Measurements from ENCODE around the gene NLRC3. TPM values are rescaled to one million over a fixed set of nuclear protein-coding genes. Genes with fewer than 3 reads are reported as not detected.

The NLRC3 gene
- total RNA-seq: 0.05 to 0.24 TPM (median 0.12 TPM) in 3 replicates
- long read RNA-seq, partial matches to known transcripts: 0 of 1 reads
- long read RNA-seq, other reads (novel, unspliced or antisense): 1 of 1 reads

- TF ChIP-seq CTCF (IDR thresholded peaks at IDR 0.05): no peak
- no peaks in the 10 kb centered on the region for H3K36me3 Mint-ChIP-seq (ENCODE audit: low read depth)
- no peak within 1 kb of the TSS for H3K27ac Mint-ChIP-seq (ENCODE audit: unreplicated experiment)
- no peaks in the 10 kb centered on the region for H3K27me3 Mint-ChIP-seq (ENCODE audit: low read depth)
- H3K9me3 Mint-ChIP-seq (ENCODE audit: low read depth): no peaks in the 10 kb centered on the region
- H3K4me1 Mint-ChIP-seq (ENCODE audit: low read depth): peaks cover 12% of the 10 kb centered on the region
- H3K4me3 Mint-ChIP-seq (ENCODE audit: unreplicated experiment): no peak within 1 kb of the TSS
- no peak for DNase-seq (ENCODE audit: low spot score)
Observed at GRCh38 chr16:3577302-3577752, at the start of gene NLRC3. NLRC3 (minus strand) TSS chr16:3577403; CDS start chr16:3565036, 12,367 bp downstream.

- no peak overlapping the region for H3K4me3 Mint-ChIP-seq (ENCODE audit: unreplicated experiment)
- H3K27ac Mint-ChIP-seq (ENCODE audit: unreplicated experiment): no peak overlapping the region
- no peaks in the 10 kb centered on the region for H3K36me3 Mint-ChIP-seq (ENCODE audit: low read depth)
- no peaks in the 10 kb centered on the region for H3K4me1 Mint-ChIP-seq (ENCODE audit: low read depth)
- no peak for DNase-seq (ENCODE audit: low spot score)
- H3K9me3 Mint-ChIP-seq (ENCODE audit: low read depth): no peaks in the 10 kb centered on the region
- peak; percentile 21 for TF ChIP-seq CTCF (IDR thresholded peaks at IDR 0.05)
- no peaks in the 10 kb centered on the region for H3K27me3 Mint-ChIP-seq (ENCODE audit: low read depth)
Observed at GRCh38 chr16:3625911-3626732, 48.9 kb upstream of the NLRC3 start.

GRCh38 chr16:3625331-3625730 lies 48.1 kb upstream of the NLRC3 start:
- no peak for TF ChIP-seq CTCF (IDR thresholded peaks at IDR 0.05)
- H3K9me3 Mint-ChIP-seq (ENCODE audit: low read depth): no peaks in the 10 kb centered on the region

GRCh38 chr16:3623642-3624041 lies 46.4 kb upstream of the NLRC3 start:
- no peak for DNase-seq (ENCODE audit: low spot score)
- Mint-ChIP-seq H3K4me1 (ENCODE audit: low read depth) (no peaks in the 10 kb centered on the region), H3K27me3 (ENCODE audit: low read depth) (no peaks in the 10 kb centered on the region), H3K4me3 (ENCODE audit: unreplicated experiment) (no peak overlapping the region), H3K27ac (ENCODE audit: unreplicated experiment) (no peak overlapping the region), H3K9me3 (ENCODE audit: low read depth) (no peaks in the 10 kb centered on the region), H3K36me3 (ENCODE audit: low read depth) (no peaks in the 10 kb centered on the region)
- TF ChIP-seq CTCF (IDR thresholded peaks at IDR 0.05): no peak

More at GRCh38 chr16:3625331-3625730, 48.1 kb upstream of the NLRC3 start:
- H3K27me3 Mint-ChIP-seq (ENCODE audit: low read depth): no peaks in the 10 kb centered on the region
- no peak overlapping the region for H3K27ac Mint-ChIP-seq (ENCODE audit: unreplicated experiment)
- no peak overlapping the region for H3K4me3 Mint-ChIP-seq (ENCODE audit: unreplicated experiment)
- DNase-seq (ENCODE audit: low spot score): no peak
- H3K4me1 Mint-ChIP-seq (ENCODE audit: low read depth): no peaks in the 10 kb centered on the region
- H3K36me3 Mint-ChIP-seq (ENCODE audit: low read depth): no peaks in the 10 kb centered on the region

GRCh38 chr16:3618769-3619141 lies 41.6 kb upstream of the NLRC3 start:
- Mint-ChIP-seq H3K4me1 (ENCODE audit: low read depth) (no peaks in the 10 kb centered on the region), H3K27me3 (ENCODE audit: low read depth) (no peaks in the 10 kb centered on the region), H3K9me3 (ENCODE audit: low read depth) (no peaks in the 10 kb centered on the region), H3K27ac (ENCODE audit: unreplicated experiment) (peak overlapping the region; percentile 45), H3K4me3 (ENCODE audit: unreplicated experiment) (no peak overlapping the region), H3K36me3 (ENCODE audit: low read depth) (no peaks in the 10 kb centered on the region)
- DNase-seq (ENCODE audit: low spot score): no peak
- TF ChIP-seq CTCF (IDR thresholded peaks at IDR 0.05): no peak
